Keratinocyte (primary cell): Measurements from ENCODE around the gene NFATC3. TPM values are rescaled to one million over a fixed set of nuclear protein-coding genes. Genes with fewer than 3 reads are reported as not detected.

Experiments
- DNase-seq: peaks from one replicate; pipeline ENCODE4 v3.0.0-alpha.2; 2011; ENCODE audit warnings: low read depth, missing footprints, low spot score
- FAIRE-seq: peaks from 2 replicates; lab custom pipeline; 2011; peaks lifted over from hg19 to GRCh38; lab: Jason Lieb, UNC
- H2AFZ ChIP-seq: 2 replicates; pipeline ENCODE4 v1.6.0; 2012; ENCODE audit warnings: low read length, control low read depth, inconsistent platforms; ENCODE audit not compliant: control insufficient read depth
- H3K27ac ChIP-seq: 2 replicates; pipeline ENCODE4 v1.5.1; 2011; ENCODE audit warnings: low read length; ENCODE audit not compliant: control insufficient read depth, insufficient read depth
- H3K27me3 ChIP-seq: 3 replicates; pipeline ENCODE4 v1.6.0; 2011; ENCODE audit warnings: low read length; ENCODE audit not compliant: control insufficient read depth, insufficient read depth; ENCODE audit errors: extremely low read depth
- H3K36me3 ChIP-seq, 2 experiments: 2 replicates in 1 of 2; 3 replicates in 1 of 2; pipeline ENCODE4 v1.5.1; 2011; ENCODE audit warnings: low read length in 2 of 2, mild to moderate bottlenecking in 1 of 2; ENCODE audit not compliant: control insufficient read depth in 2 of 2, insufficient read depth in 2 of 2; ENCODE audit errors: extremely low read depth in 1 of 2
- H3K4me1 ChIP-seq: 3 replicates; pipeline ENCODE4 v1.5.1; 2011; ENCODE audit warnings: low read length; ENCODE audit not compliant: control insufficient read depth, insufficient read depth; ENCODE audit errors: extremely low read depth
- H3K4me2 ChIP-seq: 3 replicates; pipeline ENCODE4 v1.6.0; 2011; ENCODE audit warnings: low read depth, low read length; ENCODE audit not compliant: control insufficient read depth, insufficient read depth; ENCODE audit errors: extremely low read depth
- H3K4me3 ChIP-seq, 3 experiments: fragments of 200-600 bp in 1 of 3; sonication (generic) in 1 of 3; 2 replicates in 2 of 3; 3 replicates in 1 of 3; pipeline ENCODE4 v1.5.1; 2011 to 2016; ENCODE audit warnings: low read length in 3 of 3, mild to moderate bottlenecking in 3 of 3, control low read depth in 2 of 3, inconsistent platforms in 1 of 3, low read depth in 1 of 3, mixed read lengths in 1 of 3, mixed run types in 1 of 3, moderate library complexity in 1 of 3; ENCODE audit not compliant: control insufficient read depth in 2 of 3, insufficient read depth in 2 of 3; ENCODE audit errors: extremely low read depth in 1 of 3
- H3K79me2 ChIP-seq: 2 replicates; pipeline ENCODE4 v1.6.0; 2012; ENCODE audit warnings: low read length; ENCODE audit not compliant: control insufficient read depth, insufficient read depth
- H3K9ac ChIP-seq: 3 replicates; pipeline ENCODE4 v1.6.0; 2011; ENCODE audit warnings: low read length; ENCODE audit not compliant: control insufficient read depth, insufficient read depth; ENCODE audit errors: extremely low read depth
- H3K9me1 ChIP-seq: 3 replicates; pipeline ENCODE4 v1.6.0; 2011; ENCODE audit warnings: low read length; ENCODE audit not compliant: control insufficient read depth, insufficient read depth; ENCODE audit errors: extremely low read depth
- H3K9me3 ChIP-seq: 2 replicates; pipeline ENCODE4 v1.5.1; 2012; ENCODE audit warnings: low read depth, low read length; ENCODE audit not compliant: control insufficient read depth
- H4K20me1 ChIP-seq: 3 replicates; pipeline ENCODE4 v1.6.0; 2011; ENCODE audit warnings: low read length; ENCODE audit not compliant: control insufficient read depth, insufficient read depth; ENCODE audit errors: extremely low read depth
- EZH2 ChIP-seq: IDR thresholded peaks from one replicate; pipeline ENCODE4 v1.6.1; 2012; ENCODE audit warnings: inconsistent platforms, mild to moderate bottlenecking, low read length, moderate library complexity
- dilution Hi-C: fragments of 300-500 bp; cut with MboI; formaldehyde crosslinking; loops from one replicate; pipeline ENCODE4 v1.7.0; 2020; ENCODE audit warnings: low sequenced_read_pairs; ENCODE audit not compliant: extremely low pct_ligation_motif_present
- polyA plus RNA-seq, 5 experiments: library from polyadenylated mRNA; depleted of rRNA in 3 of 5; stranded (reverse) in 3 of 5; stranded (forward) in 1 of 5; unstranded in 1 of 5; fragments of >200 nt; gene quantifications; 1 replicate in 1 of 5; 2 replicates in 3 of 5; 3 replicates in 1 of 5; pipeline versions ENCODE4 v1.2.1 to v1.2.3, GENCODE V29; 2011 to 2012; ENCODE audit warnings: missing spikeins in 2 of 5, low read depth in 1 of 5, low replicate concordance in 1 of 5
- TF ChIP-seq, protein P1 (sequence below), 3 experiments: IDR thresholded peaks in 1 of 3; conservative IDR thresholded peaks in 1 of 3; optimal IDR thresholded peaks in 1 of 3; 2 replicates in 2 of 3; 3 replicates in 1 of 3; pipeline versions ENCODE3 to v1.5.1; 2011; ENCODE audit warnings: low read length in 3 of 3, mild to moderate bottlenecking in 3 of 3, moderate library complexity in 2 of 3, control low read depth in 1 of 3, inconsistent platforms in 1 of 3; ENCODE audit not compliant: insufficient read depth in 2 of 3; ENCODE audit errors: extremely low read depth in 1 of 3

The NFATC3 gene
- polyA plus RNA-seq, 1 donor (not counting 4 experiments of a cell fraction or from before 2014, with no cell fraction given): 11.5 TPM

GRCh38 chr16:68090130-68090529 is 5.0 kb downstream of the NFATC3 start:
- Histone ChIP-seq H4K20me1 (no peaks in the 10 kb centered on the region), H3K27ac (peak overlapping the region; percentile 64), H3K9ac (no peak overlapping the region), H2AFZ (no peak overlapping the region), H3K4me3 (no peak overlapping the region), H3K9me3 (no peaks in the 10 kb centered on the region), H3K4me1 (peaks cover 55% of the 10 kb centered on the region), H3K36me3 (no peaks in the 10 kb centered on the region), H3K9me1 (peaks cover 4% of the 10 kb centered on the region), H3K79me2 (peaks cover 82% of the 10 kb centered on the region), H3K27me3 (no peaks in the 10 kb centered on the region), H3K4me2 (peak overlapping the region; percentile 65)
- FAIRE-seq (no peak), DNase-seq (no peak)
- TF ChIP-seq EZH2: no peak
- TF ChIP-seq, protein P1, sequence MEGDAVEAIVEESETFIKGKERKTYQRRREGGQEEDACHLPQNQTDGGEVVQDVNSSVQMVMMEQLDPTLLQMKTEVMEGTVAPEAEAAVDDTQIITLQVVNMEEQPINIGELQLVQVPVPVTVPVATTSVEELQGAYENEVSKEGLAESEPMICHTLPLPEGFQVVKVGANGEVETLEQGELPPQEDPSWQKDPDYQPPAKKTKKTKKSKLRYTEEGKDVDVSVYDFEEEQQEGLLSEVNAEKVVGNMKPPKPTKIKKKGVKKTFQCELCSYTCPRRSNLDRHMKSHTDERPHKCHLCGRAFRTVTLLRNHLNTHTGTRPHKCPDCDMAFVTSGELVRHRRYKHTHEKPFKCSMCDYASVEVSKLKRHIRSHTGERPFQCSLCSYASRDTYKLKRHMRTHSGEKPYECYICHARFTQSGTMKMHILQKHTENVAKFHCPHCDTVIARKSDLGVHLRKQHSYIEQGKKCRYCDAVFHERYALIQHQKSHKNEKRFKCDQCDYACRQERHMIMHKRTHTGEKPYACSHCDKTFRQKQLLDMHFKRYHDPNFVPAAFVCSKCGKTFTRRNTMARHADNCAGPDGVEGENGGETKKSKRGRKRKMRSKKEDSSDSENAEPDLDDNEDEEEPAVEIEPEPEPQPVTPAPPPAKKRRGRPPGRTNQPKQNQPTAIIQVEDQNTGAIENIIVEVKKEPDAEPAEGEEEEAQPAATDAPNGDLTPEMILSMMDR (optimal IDR thresholded peaks at IDR 0.05 in 1 of 3, IDR thresholded peaks at IDR 0.05 in 1 of 3, conservative IDR thresholded peaks at IDR 0.05 in 1 of 3; ENCODE audit: extremely low read depth in 1 of 3, insufficient read depth in 2 of 3, low read length in 3 of 3): no peak
- dilution Hi-C loops: no loop called here

DNA sequence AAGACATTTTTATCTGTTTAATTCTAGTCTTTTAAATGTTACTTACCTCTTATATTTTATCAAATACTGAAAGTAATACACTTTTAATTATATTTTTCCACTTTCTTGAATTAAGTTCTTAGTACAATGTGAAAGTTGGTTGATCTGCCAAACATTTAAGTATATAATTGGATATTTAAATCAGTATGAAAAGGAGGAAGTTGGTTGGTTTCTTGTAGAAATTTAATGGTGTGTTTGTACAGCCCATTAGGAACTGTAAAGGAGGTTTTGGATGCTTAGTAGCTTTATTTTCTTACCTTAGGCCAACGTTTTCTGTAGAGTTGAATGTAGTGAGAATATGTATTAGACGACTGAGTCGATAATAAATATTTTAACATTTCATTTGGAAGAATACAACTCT is 5.4 kb downstream of the NFATC3 start:
- H3K27ac ChIP-seq: peak overlapping the region; percentile 64
- no peaks in the 10 kb centered on the region for H4K20me1 ChIP-seq

More for the DNA sequence above, 5.4 kb downstream of the NFATC3 start:
- Histone ChIP-seq H2AFZ (no peak overlapping the region), H3K9me1 (peaks cover 4% of the 10 kb centered on the region), H3K9me3 (no peaks in the 10 kb centered on the region), H3K4me1 (peaks cover 55% of the 10 kb centered on the region), H3K79me2 (peaks cover 86% of the 10 kb centered on the region), H3K4me2 (peak overlapping the region; percentile 65), H3K27me3 (no peaks in the 10 kb centered on the region), H3K36me3 (no peaks in the 10 kb centered on the region), H3K9ac (no peak overlapping the region), H3K4me3 (peak overlapping the region in 1 of 3 experiments; percentile 30)
- dilution Hi-C loops: no loop called here
- no peak for TF ChIP-seq EZH2
- TF ChIP-seq, protein P1 (optimal IDR thresholded peaks at IDR 0.05 in 1 of 3, IDR thresholded peaks at IDR 0.05 in 1 of 3, conservative IDR thresholded peaks at IDR 0.05 in 1 of 3; ENCODE audit: extremely low read depth in 1 of 3, insufficient read depth in 2 of 3, low read length in 3 of 3): no peak
- FAIRE-seq (no peak), DNase-seq (no peak)
